ENCODE measurements around the gene KRT71. TPM values are rescaled to one million over a fixed set of nuclear protein-coding genes. Genes with fewer than 3 reads are reported as not detected.
"Not testable (repeated sequence)": the region's sequence is repeated elsewhere in the genome, so short reads cannot be mapped to it uniquely, and the experiment has no call there.

KRT71 gene
- total RNA-seq, 1 donor from 2014 or later: not detected

DNA sequence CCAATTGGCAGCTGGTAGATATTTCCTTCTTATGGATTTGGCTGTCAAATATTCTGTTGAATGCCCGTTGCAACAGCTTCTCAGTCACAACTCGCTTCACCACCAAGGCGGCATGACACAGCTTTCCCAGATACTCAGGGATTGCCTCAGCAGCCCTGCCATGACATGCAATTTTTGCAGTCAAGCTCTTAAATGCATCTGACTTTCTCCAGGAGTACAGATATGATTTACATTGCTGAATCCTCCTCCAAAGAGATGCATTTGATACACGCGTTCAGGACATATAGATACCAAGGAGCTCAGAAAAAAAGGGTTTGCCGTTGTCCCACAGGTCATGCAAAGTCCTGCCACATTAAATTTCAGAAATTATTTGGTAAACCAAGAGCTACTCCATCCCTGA lies 39.2 kb downstream of the KRT71 start:
- Mint-ChIP-seq H3K4me3 (no peak overlapping the region), H3K4me1 (no peaks in the 10 kb centered on the region), H3K36me3 (ENCODE audit: low read depth) (no peaks in the 10 kb centered on the region), H3K9me3 (peaks cover 6% of the 10 kb centered on the region), H3K27me3 (peaks cover 7% of the 10 kb centered on the region), H3K27ac (no peak overlapping the region)
- CTCF ChIA-PET: no interaction called here
- TF ChIP-seq, protein P1, sequence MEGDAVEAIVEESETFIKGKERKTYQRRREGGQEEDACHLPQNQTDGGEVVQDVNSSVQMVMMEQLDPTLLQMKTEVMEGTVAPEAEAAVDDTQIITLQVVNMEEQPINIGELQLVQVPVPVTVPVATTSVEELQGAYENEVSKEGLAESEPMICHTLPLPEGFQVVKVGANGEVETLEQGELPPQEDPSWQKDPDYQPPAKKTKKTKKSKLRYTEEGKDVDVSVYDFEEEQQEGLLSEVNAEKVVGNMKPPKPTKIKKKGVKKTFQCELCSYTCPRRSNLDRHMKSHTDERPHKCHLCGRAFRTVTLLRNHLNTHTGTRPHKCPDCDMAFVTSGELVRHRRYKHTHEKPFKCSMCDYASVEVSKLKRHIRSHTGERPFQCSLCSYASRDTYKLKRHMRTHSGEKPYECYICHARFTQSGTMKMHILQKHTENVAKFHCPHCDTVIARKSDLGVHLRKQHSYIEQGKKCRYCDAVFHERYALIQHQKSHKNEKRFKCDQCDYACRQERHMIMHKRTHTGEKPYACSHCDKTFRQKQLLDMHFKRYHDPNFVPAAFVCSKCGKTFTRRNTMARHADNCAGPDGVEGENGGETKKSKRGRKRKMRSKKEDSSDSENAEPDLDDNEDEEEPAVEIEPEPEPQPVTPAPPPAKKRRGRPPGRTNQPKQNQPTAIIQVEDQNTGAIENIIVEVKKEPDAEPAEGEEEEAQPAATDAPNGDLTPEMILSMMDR (IDR thresholded peaks at IDR 0.05): no peak
- intact Hi-C loops (cut with micrococcal nuclease): no loop called here
- POLR2A ChIA-PET: no interaction called here
- ATAC-seq (ENCODE audit: low read depth) (no peak), DNase-seq (no peak)

DNA sequence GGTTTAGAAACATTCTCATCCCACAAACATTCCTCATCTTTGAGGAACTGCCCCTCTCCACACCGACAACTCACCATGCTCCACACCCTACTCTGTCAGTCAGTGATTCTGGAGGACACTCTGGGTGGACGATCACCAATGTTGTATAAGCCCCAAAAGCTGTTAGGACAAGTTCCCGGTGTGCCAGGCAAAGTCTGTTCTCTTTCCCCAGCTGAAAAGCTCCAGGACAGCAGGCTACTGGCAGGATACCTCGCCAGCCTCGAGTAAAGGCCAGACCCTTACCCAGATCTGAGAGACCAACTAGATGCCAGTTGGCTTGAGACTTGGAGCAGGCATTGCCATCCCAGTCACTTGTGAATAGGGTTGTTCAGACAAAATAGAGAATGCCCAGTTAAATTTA lies 44.7 kb downstream of the KRT71 start:
- ChIA-PET POLR2A (no interaction called here), CTCF (interaction anchor here (1.1 kb wide), 1 partner anchor 293 kb away, joined by 3 read pairs; no protein-coding TSS in a partner anchor)
- no peak for ATAC-seq (ENCODE audit: low read depth)
- Mint-ChIP-seq H3K27me3 (peaks cover 35% of the 10 kb centered on the region), H3K9me3 (peaks cover 6% of the 10 kb centered on the region), H3K4me1 (no peaks in the 10 kb centered on the region), H3K27ac (no peak overlapping the region), H3K4me3 (no peak overlapping the region), H3K36me3 (ENCODE audit: low read depth) (no peaks in the 10 kb centered on the region)
- no peak for DNase-seq
- TF ChIP-seq, protein P1 (IDR thresholded peaks at IDR 0.05): no peak
- intact Hi-C loops (cut with micrococcal nuclease): loop anchor here (10.0 kb wide), 1 partner anchor 353 kb away; no protein-coding TSS in a partner anchor

DNA sequence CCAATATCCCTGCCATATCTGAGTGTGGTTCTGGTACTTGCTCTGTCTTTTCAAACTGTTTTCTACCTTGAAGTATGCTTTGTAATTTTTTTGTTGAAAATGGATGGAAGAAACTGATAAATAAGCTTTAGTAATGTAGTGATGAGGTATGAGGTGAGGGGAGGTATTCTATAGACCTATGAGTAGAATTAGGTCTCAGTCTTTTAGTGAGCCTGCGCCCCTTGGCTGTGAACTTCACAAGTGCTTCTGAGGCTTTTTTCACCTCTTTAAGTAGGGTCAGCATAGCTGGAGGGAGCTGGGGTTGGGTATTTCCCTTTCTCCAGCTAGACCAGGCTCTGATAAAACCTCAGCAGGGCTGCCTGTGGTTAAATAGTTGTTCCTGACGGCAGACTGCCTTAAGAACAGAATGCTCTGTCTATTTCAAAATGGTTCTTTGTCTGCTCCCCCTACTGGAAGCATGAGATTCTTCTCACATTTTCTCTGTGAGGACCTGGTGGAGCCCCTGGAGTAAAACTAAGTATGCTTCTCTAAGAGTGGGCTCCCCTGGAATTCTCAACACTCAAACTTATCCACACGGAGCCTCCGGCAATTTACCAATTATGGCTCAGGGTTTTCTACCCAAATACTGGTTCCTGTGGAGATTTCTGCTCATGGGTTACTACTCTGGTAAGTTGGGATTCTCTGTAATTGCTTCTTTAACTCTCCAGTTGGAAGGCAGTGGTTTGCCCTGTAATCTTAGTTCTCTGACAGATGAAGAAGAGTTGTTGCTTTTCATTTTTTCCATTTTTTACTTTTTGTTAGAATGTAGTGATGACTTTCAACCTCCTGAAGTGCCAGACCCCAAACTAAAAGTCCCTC lies 45.9 kb downstream of the KRT71 start:
- Mint-ChIP-seq H3K4me1 (no peaks in the 10 kb centered on the region), H3K36me3 (ENCODE audit: low read depth) (no peaks in the 10 kb centered on the region), H3K4me3 (no peak overlapping the region), H3K9me3 (peaks cover 6% of the 10 kb centered on the region), H3K27ac (no peak overlapping the region), H3K27me3 (peaks cover 35% of the 10 kb centered on the region)
- no peak for ATAC-seq (ENCODE audit: low read depth)
- CTCF ChIA-PET: no interaction called here
- TF ChIP-seq, protein P1 (IDR thresholded peaks at IDR 0.05): no peak
- POLR2A ChIA-PET: no interaction called here
- intact Hi-C loops (cut with micrococcal nuclease): loop anchor here (10.0 kb wide), 1 partner anchor 352 kb away; no protein-coding TSS in a partner anchor
- DNase-seq: no peak

DNA sequence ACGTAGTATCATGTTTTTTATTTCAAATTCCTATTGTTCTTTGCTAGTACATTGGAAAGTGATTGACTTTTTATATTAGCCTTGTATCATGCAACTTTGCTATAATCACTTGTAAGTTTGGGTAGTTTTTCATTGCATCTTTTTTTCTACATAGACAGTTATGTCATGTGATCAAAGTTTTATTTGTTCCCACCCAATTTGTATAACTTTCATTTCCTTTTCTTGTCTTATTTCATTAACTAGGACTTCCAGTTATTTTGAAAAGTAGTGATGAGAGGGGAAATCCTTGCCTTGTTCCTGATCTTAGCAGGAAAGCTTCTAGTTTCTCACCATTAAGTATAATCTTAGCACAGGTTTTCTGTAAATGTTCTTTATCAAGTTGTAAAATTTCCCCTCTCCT lies 50.1 kb downstream of the KRT71 start:
- Mint-ChIP-seq H3K4me1 (no peaks in the 10 kb centered on the region), H3K27me3 (peaks cover 28% of the 10 kb centered on the region), H3K4me3 (no peak overlapping the region), H3K36me3 (ENCODE audit: low read depth) (no peaks in the 10 kb centered on the region), H3K27ac (no peak overlapping the region), H3K9me3 (peaks cover 2% of the 10 kb centered on the region)
- DNase-seq (no peak), ATAC-seq (ENCODE audit: low read depth) (no peak)
- intact Hi-C loops (cut with micrococcal nuclease): loop anchor here (10.0 kb wide), 1 partner anchor 348 kb away; no protein-coding TSS in a partner anchor
- CTCF ChIA-PET: no interaction called here
- TF ChIP-seq, protein P1 (IDR thresholded peaks at IDR 0.05): no peak
- POLR2A ChIA-PET: no interaction called here

DNA sequence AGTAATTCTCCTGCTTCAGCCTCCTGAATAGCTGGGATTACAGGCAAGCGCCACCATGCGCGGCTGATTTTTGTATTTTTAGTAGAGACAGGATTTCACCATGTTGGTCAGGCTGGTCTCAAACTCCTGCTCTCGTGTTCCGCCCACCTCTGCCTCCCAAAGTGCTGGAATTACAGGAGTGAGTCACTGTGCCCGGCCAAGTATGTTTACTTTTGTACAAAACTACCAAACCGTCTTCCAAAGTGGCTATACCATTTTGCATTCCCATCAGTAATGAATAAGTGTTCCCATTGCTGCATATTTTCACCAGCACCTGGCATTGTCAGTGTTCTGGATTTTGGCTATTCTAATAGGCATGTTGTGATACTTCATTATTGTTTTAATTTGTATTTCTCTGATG lies 51.5 kb downstream of the KRT71 start:
- TF ChIP-seq, protein P1 (IDR thresholded peaks at IDR 0.05): no peak
- DNase-seq: no peak
- H3K4me3 Mint-ChIP-seq: no peak overlapping the region
- no peak for ATAC-seq (ENCODE audit: low read depth)
- POLR2A ChIA-PET: no interaction called here
- CTCF ChIA-PET: no interaction called here
- no peaks in the 10 kb centered on the region for H3K4me1 Mint-ChIP-seq
- intact Hi-C loops (cut with micrococcal nuclease): loop anchor here (10.0 kb wide), 1 partner anchor 347 kb away; no protein-coding TSS in a partner anchor
- H3K36me3 Mint-ChIP-seq (ENCODE audit: low read depth): no peaks in the 10 kb centered on the region
- peaks cover 21% of the 10 kb centered on the region for H3K27me3 Mint-ChIP-seq
- no peak overlapping the region for H3K27ac Mint-ChIP-seq
- peaks cover 2% of the 10 kb centered on the region for H3K9me3 Mint-ChIP-seq

DNA sequence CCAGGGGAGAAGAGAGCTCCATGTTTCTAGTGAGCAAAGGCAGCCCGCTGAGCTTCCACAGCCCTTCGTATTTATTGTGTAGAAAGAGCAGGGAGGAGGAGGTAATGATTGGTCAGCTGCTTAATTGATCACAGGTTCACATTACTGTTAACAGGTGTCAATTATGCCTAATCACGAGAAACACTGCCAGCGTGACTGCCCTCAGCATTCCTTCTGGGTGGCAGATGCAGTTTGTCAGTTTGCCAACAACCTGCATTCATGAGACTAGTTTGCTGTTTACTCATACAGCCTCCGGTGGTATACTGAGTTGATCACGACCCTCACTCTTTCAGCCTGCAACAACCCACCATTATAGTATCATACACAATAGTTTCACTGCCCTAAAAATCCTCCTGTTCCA lies 52.4 kb downstream of the KRT71 start:
- CTCF ChIA-PET: not testable (repeated sequence)

More for the DNA sequence above, 52.4 kb downstream of the KRT71 start:
- H3K4me3 Mint-ChIP-seq; ATAC-seq (ENCODE audit: low read depth); H3K4me1 Mint-ChIP-seq; H3K9me3 Mint-ChIP-seq; POLR2A ChIA-PET; H3K36me3 Mint-ChIP-seq (ENCODE audit: low read depth); DNase-seq; H3K27ac Mint-ChIP-seq: not testable (repeated sequence)
- intact Hi-C loops (cut with micrococcal nuclease): loop anchor here (10.0 kb wide), 1 partner anchor 346 kb away; no protein-coding TSS in a partner anchor
- H3K27me3 Mint-ChIP-seq: peaks cover 12% of the 10 kb centered on the region

Data from activated B cell treated with CpG ODN at 0.5 μM for 24 hours (primary cell).